ENCODE data around the gene PLXNA4.

The PLXNA4 gene

GRCh38 chr7:132527467-132528410, 48.5 kb downstream of the PLXNA4 start:
- DNase-seq: no peak

GRCh38 chr7:132526111-132526740, 50.0 kb downstream of the PLXNA4 start:
- no peak for DNase-seq

GRCh38 chr7:132521423-132521822, 54.8 kb downstream of the PLXNA4 start:
- no peak for DNase-seq

- no peak for DNase-seq
These were observed 55.5 kb downstream of the PLXNA4 start for GRCh38 chr7:132520591-132521280.

- DNase-seq: no peak
These were observed 56.3 kb downstream of the PLXNA4 start for GRCh38 chr7:132519936-132520335.

- no peak for DNase-seq
These were observed 57.5 kb downstream of the PLXNA4 start for GRCh38 chr7:132518839-132519173.

GRCh38 chr7:132518102-132518838, 58.0 kb downstream of the PLXNA4 start:
- no peak for DNase-seq

- DNase-seq: no peak
These were observed 60.0 kb downstream of the PLXNA4 start for GRCh38 chr7:132516042-132516840.

- DNase-seq: no peak
These were observed 61.1 kb downstream of the PLXNA4 start for GRCh38 chr7:132515181-132515580.

- DNase-seq: no peak
These were observed 61.8 kb downstream of the PLXNA4 start for GRCh38 chr7:132514430-132514829.

GRCh38 chr7:132511921-132512320, 64.3 kb downstream of the PLXNA4 start:
- no peak for DNase-seq

- DNase-seq: no peak
These were observed 64.9 kb downstream of the PLXNA4 start for GRCh38 chr7:132511387-132511786.

GRCh38 chr7:132509643-132510042, 66.6 kb downstream of the PLXNA4 start:
- DNase-seq: no peak

- no peak for DNase-seq
These were observed 67.4 kb downstream of the PLXNA4 start for GRCh38 chr7:132508724-132509353.

- no peak for DNase-seq
These were observed 71.4 kb downstream of the PLXNA4 start for GRCh38 chr7:132504852-132505251.

GRCh38 chr7:132504071-132504470, 72.2 kb downstream of the PLXNA4 start:
- no peak for DNase-seq

- no peak for DNase-seq
These were observed 72.9 kb downstream of the PLXNA4 start for GRCh38 chr7:132503415-132503814.

GRCh38 chr7:132501956-132502355, 74.3 kb downstream of the PLXNA4 start:
- DNase-seq: no peak

GRCh38 chr7:132500727-132501440, 75.4 kb downstream of the PLXNA4 start:
- DNase-seq: no peak

GRCh38 chr7:132499487-132499886, 76.8 kb downstream of the PLXNA4 start:
- no peak for DNase-seq

GRCh38 chr7:132499065-132499464, 77.2 kb downstream of the PLXNA4 start:
- no peak for DNase-seq

All from activated T-cell treated with anti-CD3 and anti-CD28 coated beads for 4 hours (primary cell).